Dermis microvascular lymphatic vessel endothelial cell (primary cell): ENCODE data around the gene VIT. TPM values are rescaled to one million over a fixed set of nuclear protein-coding genes. Genes with fewer than 3 reads are reported as not detected.
"Not testable (repeated sequence)": the region's sequence is repeated elsewhere in the genome, so short reads cannot be mapped to it uniquely, and the experiment has no call there.

Experiments used
- DNase-seq, 2 donors: peaks; one replicate each; pipeline versions ENCODE4 v3.0.0 to v3.0.0-alpha.2; 2010; ENCODE audit warnings: low read depth in 2 of 2
- total RNA-seq: library from RNA; depleted of rRNA; stranded (reverse); fragments of >200 nt; gene quantifications from 2 replicates; pipeline ENCODE4 v1.2.1, GENCODE V29; 2014

The VIT gene
- total RNA-seq, 1 donor from 2014 or later = 0.26 TPM

DNA sequence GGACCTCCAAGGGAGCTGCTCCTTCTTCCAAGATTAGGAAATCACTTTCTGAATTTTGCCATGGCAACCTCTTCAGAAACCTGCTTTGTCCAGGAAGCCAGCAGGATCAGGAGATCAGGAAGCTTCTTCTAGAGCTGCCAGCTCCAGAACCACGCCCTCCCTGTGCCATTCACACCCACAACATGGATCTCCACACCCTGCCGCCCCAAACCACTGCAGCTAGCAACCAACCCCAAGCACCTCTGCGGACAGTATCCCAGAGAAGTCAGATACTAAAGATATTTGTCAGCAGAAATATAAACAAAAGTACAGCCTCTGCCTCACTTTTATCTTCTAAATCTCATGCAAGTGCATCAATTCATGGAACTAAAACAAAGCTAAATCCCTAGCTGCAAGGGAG lies 106.4 kb downstream of the VIT start:
- DNase-seq = no peak

DNA sequence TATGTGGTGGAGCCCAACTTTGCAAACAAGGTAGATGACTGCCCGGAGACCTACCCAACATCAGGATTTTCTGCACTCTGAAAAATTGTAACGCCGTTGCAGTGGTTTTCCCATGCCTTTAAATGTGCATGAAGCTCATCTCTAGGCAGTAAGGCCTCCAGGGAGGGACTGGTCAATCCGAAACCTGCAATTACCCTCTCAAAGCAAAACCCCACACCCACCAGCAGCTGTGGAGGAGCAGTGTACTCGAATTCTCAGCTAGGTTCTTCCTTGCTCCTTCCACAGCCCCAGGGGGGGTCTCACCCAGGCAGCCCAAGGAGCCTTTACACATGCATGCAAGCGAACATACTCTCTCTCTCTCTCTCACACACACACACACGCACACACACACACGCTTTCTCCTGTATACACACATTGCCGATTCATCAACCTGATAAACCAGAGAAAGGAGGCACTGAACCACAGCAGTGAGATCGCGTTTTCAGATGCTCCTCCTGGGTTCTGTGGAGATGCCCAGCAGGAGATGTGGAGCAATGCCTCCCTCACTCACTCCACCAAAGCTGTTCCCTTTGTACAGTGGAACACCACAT lies 109.2 kb downstream of the VIT start:
- no peak for DNase-seq

DNA sequence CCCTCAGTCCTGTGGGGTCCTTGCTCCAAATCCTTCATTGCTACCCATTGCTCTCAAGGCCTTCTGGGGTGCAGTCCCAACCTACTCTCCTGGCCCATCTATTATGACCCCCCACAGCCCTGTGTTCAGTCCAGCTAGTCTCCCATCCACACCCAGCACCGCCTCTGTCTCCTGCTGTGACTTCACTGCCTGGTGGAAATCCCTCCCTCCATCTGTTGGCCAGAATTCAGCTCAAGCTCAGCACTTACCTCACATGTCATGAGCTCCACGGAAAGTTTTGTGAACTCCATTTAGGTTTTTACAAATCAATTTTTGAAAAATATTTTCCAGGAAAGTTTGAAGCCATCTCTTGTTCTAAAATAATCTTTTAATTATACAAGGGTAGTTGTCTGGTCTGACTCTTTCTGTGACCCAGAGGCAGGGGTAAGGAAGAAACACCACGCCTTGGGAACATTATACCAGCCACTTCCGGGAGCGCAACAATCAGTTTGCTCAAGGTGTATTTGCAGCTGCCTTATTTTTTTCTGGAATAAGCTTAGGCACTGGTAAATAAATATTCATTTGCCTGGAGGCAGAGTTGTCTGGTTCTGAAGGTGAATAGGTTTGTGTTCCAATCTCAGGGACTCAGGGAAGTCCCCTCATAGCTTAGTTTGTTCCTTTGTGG lies 110.8 kb downstream of the VIT start:
- no peak for DNase-seq

DNA sequence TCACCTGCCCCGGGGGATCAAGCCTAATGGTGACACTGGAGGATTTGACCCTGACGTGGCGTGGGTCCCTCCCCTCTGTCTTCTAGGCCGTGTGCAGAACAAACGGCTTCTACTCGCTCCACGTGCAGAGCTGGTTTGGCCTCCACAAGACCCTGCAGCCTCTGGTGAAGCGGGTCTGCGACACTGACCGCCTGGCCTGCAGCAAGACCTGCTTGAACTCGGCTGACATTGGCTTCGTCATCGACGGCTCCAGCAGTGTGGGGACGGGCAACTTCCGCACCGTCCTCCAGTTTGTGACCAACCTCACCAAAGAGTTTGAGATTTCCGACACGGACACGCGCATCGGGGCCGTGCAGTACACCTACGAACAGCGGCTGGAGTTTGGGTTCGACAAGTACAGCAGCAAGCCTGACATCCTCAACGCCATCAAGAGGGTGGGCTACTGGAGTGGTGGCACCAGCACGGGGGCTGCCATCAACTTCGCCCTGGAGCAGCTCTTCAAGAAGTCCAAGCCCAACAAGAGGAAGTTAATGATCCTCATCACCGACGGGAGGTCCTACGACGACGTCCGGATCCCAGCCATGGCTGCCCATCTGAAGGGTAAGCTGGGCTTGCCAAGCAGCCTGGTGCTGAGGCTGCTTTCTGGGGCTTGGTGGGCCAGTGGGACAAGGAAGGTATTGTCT lies 112.0 kb downstream of the VIT start:
- DNase-seq = no peak

DNA sequence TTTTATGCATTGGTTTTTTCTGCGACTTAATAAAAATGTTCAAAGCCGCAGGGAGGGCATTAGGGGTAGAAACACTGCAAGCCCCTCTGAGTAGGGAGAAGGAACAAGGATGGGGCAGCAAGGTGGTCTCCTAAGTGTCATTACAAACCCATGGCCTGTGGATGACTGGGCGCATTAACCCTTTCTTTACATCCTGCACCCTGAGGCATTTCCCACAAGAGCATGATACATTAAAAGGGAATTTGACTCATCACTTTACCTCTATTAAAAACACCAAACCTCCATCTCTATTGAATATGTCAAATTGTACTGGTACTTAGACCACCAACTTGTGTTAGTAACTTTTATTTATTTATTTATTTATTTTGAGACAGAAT lies 112.5 kb downstream of the VIT start:
- DNase-seq = no peak

DNA sequence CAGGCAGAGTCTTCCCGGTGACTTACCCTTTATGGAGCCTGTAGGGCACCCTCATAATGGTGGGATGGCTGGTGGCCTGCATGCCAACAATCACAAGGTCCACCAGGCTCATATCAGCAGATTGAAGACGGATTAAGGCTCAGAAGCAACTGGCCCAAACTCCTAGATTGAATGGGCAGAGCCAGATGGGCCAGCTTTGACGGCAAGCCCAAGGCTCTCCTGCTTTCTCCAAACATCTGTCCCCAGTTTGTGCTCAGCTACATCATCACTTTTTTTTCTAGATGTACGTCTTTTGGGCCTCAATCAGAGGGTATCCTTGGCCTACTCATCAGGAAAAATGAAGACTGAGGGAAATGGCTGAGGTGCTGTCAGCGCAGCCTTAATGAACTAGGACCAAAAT lies 114.6 kb downstream of the VIT start:
- DNase-seq = no peak

DNA sequence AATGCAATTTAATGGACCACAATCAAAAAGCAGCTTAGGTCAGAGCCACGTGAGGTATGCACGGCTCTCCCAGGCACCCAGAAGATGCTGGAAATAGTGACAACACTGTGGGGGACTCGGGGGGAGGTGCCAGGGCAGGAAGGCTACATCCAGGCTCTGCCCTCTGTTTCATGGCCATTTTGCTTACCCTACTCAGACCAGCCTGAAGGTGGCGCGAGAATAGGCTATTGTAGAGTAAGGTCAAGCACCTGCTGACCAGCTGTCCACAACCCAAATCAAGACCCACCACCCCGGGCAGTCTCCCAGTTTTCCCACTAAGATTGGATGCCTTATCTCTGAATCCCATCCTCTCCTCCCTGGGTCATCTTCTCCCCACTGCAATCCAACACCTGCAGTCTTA lies 115.7 kb downstream of the VIT start:
- peak in 1 of 2 donors; percentile 8 for DNase-seq

DNA sequence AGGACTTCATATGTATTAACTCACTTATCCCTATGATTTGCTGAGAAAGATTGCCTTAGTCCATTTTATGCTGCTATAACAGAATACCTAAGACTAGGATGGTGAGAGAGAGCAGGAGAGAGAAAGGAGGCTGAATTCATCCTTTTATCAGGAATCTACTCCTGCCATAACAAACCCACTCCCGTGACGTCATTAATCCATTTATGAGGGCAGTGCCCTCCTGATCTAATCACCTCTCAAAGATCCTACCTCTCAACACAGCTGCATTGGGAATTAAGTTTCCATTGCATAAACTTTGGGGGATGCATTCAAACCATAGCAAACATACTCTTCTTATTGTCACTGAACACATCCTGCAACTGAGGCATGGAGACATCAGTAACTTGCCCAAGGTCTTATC lies 122.0 kb downstream of the VIT start:
- DNase-seq = no peak

DNA sequence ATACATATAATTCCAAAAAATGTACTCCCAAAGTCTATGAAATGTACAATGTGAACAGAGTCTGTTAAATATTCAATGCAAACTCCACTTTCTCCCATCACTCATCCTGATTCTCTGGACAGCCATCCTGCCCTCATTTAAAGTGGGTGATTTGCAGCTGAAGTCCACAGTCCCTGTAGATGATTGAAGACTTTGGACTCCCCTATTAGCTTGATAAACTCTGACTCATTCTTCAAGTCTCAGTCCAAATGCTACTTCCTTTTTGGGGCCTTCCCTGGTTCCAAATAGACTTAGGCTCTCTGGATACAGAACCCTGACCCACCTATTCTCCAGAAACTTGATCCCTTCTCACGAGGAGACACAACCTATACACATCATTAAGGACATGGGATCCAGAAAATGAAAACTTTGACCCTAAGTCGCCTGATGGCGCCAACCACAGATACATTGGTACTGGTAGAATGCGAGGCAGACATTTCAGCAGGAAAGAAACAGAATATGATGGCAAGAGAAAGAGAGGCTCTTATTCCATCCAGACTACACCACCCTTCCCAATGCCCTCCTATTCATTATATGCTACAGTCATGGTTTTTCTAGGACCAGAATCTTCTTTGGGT lies 122.7 kb downstream of the VIT start:
- DNase-seq = no peak

DNA sequence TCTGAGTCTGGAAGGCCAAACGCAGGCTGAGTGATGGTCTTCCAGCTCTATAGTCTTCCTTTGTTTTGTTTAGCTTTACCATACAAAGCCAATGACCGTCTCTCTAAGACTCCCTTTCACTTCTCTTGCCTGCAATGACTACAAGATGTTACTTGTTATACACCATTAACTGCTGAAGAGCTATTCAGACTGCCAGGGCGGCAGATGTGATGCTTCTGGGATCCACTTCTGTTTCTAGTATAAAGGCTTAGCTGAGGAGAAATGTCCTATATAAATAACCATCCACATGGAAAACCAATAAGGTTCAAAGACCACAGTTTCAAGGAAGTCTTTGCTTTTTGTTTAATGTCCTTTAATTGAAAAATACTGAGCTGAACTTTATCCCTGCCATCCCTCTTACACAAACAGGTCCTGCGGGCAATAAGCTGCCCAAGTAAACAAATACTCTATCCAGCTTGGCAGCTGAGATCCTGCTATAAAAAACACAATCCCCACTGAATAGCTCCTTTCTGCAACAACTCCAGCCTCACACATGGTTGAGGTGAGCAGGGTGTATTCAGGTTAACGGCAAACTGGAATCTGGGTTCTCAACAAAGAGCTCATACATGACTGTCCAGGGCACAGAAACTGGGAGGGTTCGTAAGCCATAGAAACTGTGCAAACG lies 124.6 kb downstream of the VIT start:
- DNase-seq = no peak

DNA sequence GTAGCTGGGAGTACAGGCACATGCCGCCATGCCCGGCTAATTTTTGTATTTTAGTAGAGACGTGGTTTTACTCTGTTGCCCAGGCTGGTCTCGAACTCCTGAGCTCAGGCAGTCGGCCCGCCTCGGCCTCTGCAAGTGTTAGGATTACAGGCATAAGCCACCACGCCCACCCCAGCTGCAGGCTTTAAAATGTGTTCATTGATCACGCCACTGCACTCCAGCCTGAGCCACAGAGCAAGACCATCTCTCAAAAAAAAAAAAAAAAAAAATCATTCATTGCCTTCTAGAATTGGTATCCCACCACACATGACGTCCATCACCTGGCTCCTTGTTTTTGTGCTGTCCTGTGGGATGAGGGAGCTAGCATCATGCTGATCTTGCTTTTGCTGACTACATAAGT lies 127.4 kb downstream of the VIT start:
- DNase-seq = no peak

DNA sequence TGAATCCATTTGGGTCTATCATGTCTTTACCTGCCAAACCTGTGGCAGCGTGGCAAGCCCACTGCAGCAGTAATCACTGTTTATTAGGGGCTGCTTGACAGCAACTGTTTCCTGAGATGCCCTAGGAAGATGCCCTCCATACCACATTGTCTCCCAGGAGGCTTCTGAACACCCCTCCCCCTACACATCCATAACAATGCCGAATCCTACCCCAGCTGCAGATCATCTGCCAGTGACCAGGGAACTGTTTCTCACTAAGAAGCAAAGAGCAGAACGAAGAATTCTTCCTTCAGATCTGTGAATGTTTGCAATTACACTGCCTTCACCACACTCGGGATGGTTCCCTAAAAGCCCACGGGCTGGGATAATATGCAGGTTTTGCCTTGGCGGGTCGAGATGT lies 127.8 kb downstream of the VIT start:
- DNase-seq = no peak

DNA sequence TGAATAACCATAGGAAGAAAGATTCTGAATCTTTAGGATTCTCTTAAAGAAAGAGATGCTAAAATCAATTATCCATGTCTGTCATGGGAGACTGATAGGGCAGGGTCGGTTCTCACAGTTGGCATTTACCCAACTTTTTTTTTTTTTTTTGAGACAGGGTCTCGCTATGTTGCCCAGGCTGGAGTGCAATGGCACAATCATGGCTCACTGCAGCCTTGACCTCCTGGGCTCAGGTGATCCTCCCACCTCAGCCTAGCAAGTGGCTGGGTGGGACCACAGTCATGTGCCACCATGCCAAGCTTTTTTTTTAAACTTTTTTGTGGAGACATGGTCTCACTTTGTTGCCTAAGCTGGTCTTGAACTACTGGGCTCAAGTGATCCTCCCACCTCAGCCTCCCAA lies 128.2 kb downstream of the VIT start:
- DNase-seq = not testable (repeated sequence)

DNA sequence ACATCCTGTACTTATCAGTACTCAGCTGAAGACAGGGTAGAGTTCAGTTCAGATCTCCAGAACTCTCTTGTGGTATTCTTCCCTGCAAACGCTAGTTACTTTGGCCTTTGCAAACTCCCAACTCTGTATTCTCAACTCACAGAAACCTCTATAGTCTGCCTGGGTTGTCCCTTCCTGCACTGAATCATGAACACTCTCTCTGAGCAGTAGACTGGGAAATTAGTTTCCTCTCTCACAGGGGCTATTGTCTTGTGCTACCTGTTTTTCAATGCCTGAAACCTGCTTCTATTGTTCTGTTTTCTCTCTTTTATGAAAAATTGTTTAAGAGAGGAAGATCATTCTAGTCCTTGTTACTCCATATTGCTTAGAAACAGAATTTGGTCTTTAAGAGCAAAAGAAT lies 134.7 kb downstream of the VIT start:
- DNase-seq = peak in 1 of 2 donors; percentile 71

DNA sequence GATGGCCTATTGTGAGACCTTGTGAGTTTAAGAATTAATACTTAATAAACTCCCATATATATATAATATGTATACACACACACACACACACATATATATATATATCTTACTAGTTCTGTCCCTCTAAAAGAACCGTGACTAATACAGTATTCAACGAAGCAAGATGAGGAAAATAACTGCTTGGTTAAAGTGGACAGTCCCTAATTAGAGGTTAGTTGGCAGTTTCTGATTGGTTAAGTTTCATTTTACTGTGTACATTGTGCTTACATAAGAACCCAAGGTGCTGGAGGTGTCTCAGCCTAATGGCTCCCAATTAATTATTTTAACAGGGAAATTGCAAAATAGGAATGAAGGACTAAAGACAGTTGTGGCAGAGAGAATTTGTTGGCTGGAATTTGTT lies 137.7 kb downstream of the VIT start:
- no peak for DNase-seq

DNA sequence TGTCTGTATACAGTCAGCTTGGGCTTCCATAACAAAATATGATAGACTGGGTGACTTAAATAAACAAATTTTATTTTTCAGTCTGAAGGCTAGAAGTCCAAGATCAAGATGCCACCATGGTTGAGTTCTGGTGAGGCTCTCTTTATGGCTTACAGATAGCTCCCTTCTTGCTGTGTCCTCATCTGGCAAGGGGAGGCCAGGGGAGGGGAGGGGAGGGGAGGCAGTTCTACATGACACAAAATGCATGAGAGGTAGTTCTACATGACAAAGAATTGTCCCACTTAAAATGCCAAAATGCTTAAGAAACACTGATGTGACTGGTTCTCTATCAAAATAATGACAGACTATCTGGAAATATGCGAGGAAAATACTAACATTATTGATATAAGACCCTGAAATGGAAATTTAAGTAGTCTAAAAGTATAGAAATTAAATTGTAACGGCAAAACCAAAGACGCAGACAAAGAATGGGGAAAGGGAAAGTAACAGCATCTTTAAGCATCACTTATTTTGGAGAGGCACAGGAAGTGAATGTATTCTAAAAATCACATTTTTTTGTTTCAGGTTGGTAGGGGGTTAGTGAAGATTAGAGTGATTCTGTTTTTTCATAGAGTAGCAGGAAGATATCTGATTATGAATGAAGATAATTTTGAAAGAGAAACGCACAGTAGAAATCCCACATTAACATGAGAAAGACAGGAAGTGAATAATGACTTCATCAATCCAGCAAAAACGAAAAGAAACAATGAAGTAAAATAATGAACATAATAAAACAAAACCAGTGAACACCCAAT lies 138.4 kb downstream of the VIT start:
- DNase-seq = peak in 1 of 2 donors; percentile 13

DNA sequence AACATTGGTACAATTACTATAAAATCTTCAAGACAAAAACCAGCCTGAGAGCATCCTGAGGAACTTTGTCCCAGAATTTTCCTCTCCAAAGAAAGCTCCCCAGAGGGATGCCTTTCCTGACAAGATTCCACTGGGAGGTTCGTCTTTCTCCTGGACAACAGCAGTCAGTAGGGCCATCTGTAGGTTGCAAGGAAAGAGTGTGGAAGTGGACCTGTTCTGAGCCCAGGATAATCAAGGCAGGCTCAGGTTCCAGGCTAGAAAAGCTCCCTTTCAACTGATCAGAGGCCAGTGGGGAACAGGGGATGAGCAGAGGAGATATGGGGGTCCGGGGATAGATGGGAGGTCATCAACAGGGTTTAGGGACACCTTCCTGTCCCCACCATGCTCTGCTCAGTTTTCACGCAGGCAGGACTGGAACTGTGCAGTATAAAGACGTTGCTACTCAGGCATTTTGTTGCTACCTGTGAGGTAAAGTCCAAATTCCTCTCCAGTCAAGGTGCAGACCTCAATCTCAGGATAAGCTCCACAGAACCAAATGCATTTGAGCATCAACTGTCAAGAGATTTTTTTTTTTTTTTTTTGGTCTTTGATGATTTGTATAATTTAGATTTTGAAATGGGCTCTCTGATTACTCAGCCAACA lies 143.6 kb downstream of the VIT start:
- DNase-seq = no peak

DNA sequence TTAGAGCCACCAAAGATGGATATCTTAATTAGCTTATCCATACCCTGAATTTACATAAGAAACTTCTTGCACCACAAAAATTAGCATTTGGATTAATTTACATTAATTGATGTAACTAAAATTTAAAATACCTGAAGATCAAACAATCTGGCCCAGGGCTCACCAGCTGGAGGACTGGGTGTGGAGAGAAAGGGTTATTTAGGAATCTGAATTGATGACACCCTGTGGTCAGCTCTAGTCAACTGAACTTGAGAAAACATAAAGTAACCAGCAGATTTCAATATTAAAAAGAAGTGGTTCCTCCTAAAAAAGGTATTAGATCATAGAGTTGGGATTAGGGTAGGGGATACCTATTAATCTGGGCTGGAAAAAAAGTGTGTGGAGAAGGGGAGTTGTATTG lies 147.3 kb downstream of the VIT start:
- DNase-seq = no peak

DNA sequence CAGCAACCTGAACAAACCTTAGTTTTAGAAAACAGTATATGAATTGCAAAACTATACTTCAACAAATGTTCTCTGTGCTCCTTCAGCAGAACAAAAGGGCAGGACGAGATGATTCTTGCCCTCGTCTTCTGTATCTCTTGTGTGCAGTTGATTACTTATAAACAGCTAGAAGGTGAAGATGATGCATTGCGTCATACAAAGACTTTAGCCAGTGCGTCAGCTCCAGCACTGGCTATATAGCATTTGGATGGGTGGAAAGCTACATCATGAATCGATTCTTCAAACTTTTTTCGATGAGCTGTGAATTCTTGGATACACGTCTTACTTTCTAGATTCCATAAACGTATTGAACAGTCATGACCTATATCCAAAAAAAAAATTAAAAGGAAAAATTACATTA lies 152.8 kb downstream of the VIT start:
- DNase-seq = no peak

DNA sequence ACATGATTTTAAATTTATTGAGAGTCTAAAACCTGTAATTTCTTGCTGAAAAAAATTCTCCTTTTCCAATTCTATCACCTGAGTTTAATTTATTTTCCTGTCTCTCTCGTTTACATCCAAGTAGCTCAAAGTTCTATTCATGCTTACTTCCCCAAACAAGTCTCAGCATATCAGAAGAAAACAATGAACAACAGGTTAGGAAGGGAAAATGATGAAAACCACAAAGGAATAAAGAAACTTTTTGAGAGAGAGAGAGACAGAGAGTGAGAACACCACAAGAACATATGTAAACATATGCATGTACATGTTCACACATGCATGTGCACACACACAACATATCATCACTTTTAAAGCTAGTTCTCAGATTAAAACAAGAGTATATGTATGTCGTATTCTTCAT lies 157.7 kb downstream of the VIT start:
- DNase-seq = no peak

DNA sequence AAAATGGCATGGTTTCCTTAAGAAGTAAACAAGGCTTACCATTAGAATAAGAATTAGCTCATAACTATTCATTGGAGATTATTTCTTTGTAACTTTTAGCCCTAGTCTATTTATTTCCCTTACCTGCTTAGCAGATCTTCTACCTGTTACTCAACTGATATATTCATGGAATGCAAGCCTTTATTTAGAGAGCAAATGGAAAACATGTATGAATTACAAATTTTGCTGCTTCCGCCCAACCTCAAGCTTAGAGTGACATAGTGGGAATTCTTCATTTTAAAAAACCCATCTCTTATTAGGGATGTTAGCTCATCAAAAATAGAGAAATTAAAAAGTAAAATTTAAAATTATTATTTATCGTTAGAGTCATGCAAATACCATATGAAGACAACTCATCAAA lies 158.9 kb downstream of the VIT start:
- no peak for DNase-seq
